A549 (cell line): ENCODE data around the gene DHPS. TPM values are rescaled to one million over a fixed set of nuclear protein-coding genes. Genes with fewer than 3 reads are reported as not detected.
"Not testable (repeated sequence)": the region's sequence is repeated elsewhere in the genome, so short reads cannot be mapped to it uniquely, and the experiment has no call there.

Experiments
- ATAC-seq, 2 experiments: fragments of 200-7000 bp in 1 of 2; fragments of >200 bp in 1 of 2; cut with Nextera tagmentation in 1 of 2; cut with Tn5 transposase in 1 of 2; 3 replicates each; pipeline versions ENCODE4 v1.8.0 to v1.9.1; 2018 to 2020; ENCODE audit warnings: mild to moderate bottlenecking in 1 of 2, moderate library complexity in 1 of 2
- CTCF ChIA-PET: fragments of 300-600 bp; sonication (Branson Sonifier 250); formaldehyde crosslinking; extraction: SDS; loops from one replicate; lab custom pipeline; 2021; ENCODE audit warnings: antibody characterized with exemption, inconsistent platforms; lab: Yijun Ruan, JAX
- POLR2A ChIA-PET: fragments of 350-600 bp; formaldehyde crosslinking; extraction: SDS; loops from one replicate; lab custom pipeline; 2021; ENCODE audit warnings: antibody characterized with exemption, inconsistent platforms; lab: Yijun Ruan, JAX
- DNase-seq, 2 experiments: peaks; one replicate each; pipeline versions ENCODE4 v3.0.0 to v3.0.0-alpha.2; 2011 to 2016; ENCODE audit warnings: low read depth in 1 of 2, low spot score in 1 of 2
- FAIRE-seq: peaks from 2 replicates; lab custom pipeline; 2011; peaks lifted over from hg19 to GRCh38; lab: Jason Lieb, UNC
- H3K27ac ChIP-seq, 2 experiments: fragments of >200 bp; sonication (Bioruptor Twin); formaldehyde crosslinking; 3 replicates each; pipeline ENCODE4 v1.5.1; 2016 to 2017
- H3K4me1 ChIP-seq: fragments of >200 bp; sonication (Bioruptor Twin); formaldehyde crosslinking; 3 replicates; pipeline ENCODE4 v1.6.1; 2016
- H3K4me2 ChIP-seq: fragments of >200 bp; sonication (Bioruptor Twin); formaldehyde crosslinking; 3 replicates; pipeline ENCODE4 v1.6.1; 2016
- H3K4me3 ChIP-seq: fragments of >200 bp; sonication (Bioruptor Twin); formaldehyde crosslinking; 3 replicates; pipeline ENCODE4 v1.5.1; 2016
- H3K9me3 ChIP-seq: fragments of >200 bp; sonication (Bioruptor Twin); formaldehyde crosslinking; 3 replicates; pipeline ENCODE4 v1.6.1; 2016
- CBX8 ChIP-seq: fragments of 200-600 bp; sonication (generic); IDR thresholded peaks from 2 replicates; pipeline ENCODE4 v1.6.1; 2016
- FOSB ChIP-seq: fragments of 250-450 bp; sonication (Bioruptor Pico); IDR thresholded peaks from 2 replicates; pipeline ENCODE4 v1.5.0; 2020; ENCODE audit warnings: mild to moderate bottlenecking, moderate library complexity
- HEYL ChIP-seq: fragments of 250-450 bp; sonication (Bioruptor Pico); IDR thresholded peaks from 2 replicates; pipeline ENCODE4 v1.8.0; 2021; ENCODE audit warnings: mild to moderate bottlenecking, moderate library complexity
- HOXB13 ChIP-seq: fragments of 250-450 bp; sonication (Bioruptor Pico); IDR thresholded peaks from 2 replicates; pipeline ENCODE4 v1.5.0; 2020; ENCODE audit warnings: low read depth, mild to moderate bottlenecking, moderate library complexity
- KDM1A ChIP-seq: fragments of 200-600 bp; sonication (generic); IDR thresholded peaks from 2 replicates; pipeline ENCODE4 v1.6.1; 2016; ENCODE audit warnings: low read depth, mild to moderate bottlenecking
- KDM5A ChIP-seq: fragments of 200-600 bp; sonication (generic); IDR thresholded peaks from 2 replicates; pipeline ENCODE4 v1.6.1; 2016; ENCODE audit warnings: antibody characterized with exemption, mild to moderate bottlenecking
- NFE2L2 ChIP-seq: fragments of 150-350 bp; conservative IDR thresholded peaks from 2 replicates; pipeline ENCODE4 v1.6.1; 2014; ENCODE audit warnings: low read length
- NR3C1 ChIP-seq: fragments of >200 bp; sonication (Bioruptor Twin); formaldehyde crosslinking; IDR thresholded peaks from 3 replicates; pipeline ENCODE4 v1.6.1; 2017
- POLR2A ChIP-seq: IDR thresholded peaks from 2 replicates; pipeline ENCODE4 v1.6.1; 2012; ENCODE audit warnings: mild to moderate bottlenecking, low read length
- RCOR1 ChIP-seq: fragments of 150-350 bp; IDR thresholded peaks from 2 replicates; pipeline ENCODE4 v1.6.1; 2014; ENCODE audit warnings: antibody characterized with exemption, low read length, low read depth
- SREBF2 ChIP-seq: fragments of 450-650 bp; IDR thresholded peaks from 2 replicates; pipeline ENCODE4 v1.6.1; 2014; ENCODE audit warnings: mild to moderate bottlenecking, moderate library complexity
- TFCP2L1 ChIP-seq: fragments of 250-450 bp; sonication (Bioruptor Pico); IDR thresholded peaks from 2 replicates; pipeline ENCODE4 v1.5.0; 2021; ENCODE audit warnings: mild to moderate bottlenecking
- ZC3H11A ChIP-seq: fragments of 450-650 bp; IDR thresholded peaks from 2 replicates; pipeline ENCODE4 v1.6.1; 2014; ENCODE audit warnings: antibody characterized with exemption, mild to moderate bottlenecking
- WGBS: methylation state at CpG from one replicate; pipeline ENCODE4 v1.1.6; 2017; ENCODE audit errors: missing lambda C conversion rate; 5-methylcytosine and 5-hydroxymethylcytosine counted together
- polyA plus RNA-seq, 4 experiments: library from polyadenylated mRNA; depleted of rRNA in 3 of 4; stranded (reverse); fragments of >200 nt; fragmentation: RNase III in 1 of 4; extraction: RNeasy Plus Mini Kit Qiagen cat#74134 plus additional on column Dnase treatment in 1 of 4; gene quantifications; 2 replicates in 3 of 4; 3 replicates in 1 of 4; pipeline ENCODE4 v1.2.3, GENCODE V29; 2011 to 2017
- TF ChIP-seq, protein P1 (sequence below): fragments of >200 bp; sonication (Bioruptor Twin); formaldehyde crosslinking; IDR thresholded peaks from 2 replicates; pipeline ENCODE4 v1.6.1; 2016
- TF ChIP-seq, protein P2 (sequence below): fragments of 250-450 bp; sonication (Bioruptor Pico); IDR thresholded peaks from 2 replicates; pipeline ENCODE4 v1.5.0; 2020; ENCODE audit warnings: low read depth, mild to moderate bottlenecking, moderate library complexity
- TF ChIP-seq, protein P3 (sequence below): fragments of 200-600 bp; sonication (generic); IDR thresholded peaks from 2 replicates; pipeline ENCODE4 v1.6.1; 2016; ENCODE audit warnings: antibody characterized with exemption, mild to moderate bottlenecking, moderate library complexity
- TF ChIP-seq, protein P4 (sequence below): IDR thresholded peaks from 2 replicates; pipeline ENCODE4 v1.6.1; 2012

Gene DHPS
- polyA plus RNA-seq, 2 of the 4 experiments (the other 2 are of a cell fraction) = 57.8 to 71.9 TPM

DNA sequence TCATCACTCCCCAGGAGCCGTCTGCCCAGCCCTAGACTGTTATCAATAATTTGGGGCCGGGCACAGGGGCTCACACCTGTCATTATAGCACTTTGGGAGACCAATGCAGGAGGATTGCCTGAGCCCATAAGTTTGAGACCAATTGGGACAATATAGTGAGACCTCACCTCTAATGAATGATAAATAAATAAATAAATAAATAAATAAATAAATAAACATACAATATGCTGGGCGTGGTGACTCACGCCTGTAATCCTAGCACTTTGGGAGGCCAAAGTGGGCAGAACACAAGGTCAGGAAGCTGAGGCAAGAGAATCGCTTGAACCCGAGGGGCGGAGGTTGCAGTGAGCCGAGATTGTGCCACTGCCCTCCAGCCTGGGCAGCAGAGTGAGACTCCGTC lies 31.6 kb upstream of the DHPS start:
- CTCF ChIA-PET = interaction anchor here (1.3 to 7.4 kb wide), 4 partner anchors 44 to 135 kb away, joined by 3 to 46 read pairs (median 5); no protein-coding TSS in a partner anchor
- POLR2A ChIA-PET = not testable (repeated sequence)

DNA sequence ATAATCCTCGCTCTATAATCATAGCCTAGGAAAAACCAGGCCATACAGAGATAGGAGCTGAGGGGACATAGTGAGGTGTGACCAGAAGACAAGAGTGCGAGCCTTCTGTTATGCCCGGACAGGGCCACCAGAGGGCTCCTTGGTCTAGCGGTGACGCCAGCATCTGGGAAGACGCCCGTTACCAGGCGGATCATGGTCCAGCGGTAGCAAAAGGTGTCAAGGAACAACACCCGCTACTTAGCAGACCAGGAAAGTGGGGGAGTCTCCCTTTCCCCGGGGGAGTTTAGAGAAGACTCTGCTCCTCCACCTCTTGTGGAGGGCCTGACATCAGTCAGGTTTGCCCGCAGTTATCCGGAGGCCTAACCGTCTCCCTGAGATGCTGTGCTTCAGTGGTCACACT lies 30.4 kb upstream of the DHPS start:
- ATAC-seq, H3K27ac ChIP-seq, H3K4me1 ChIP-seq, H3K4me3 ChIP-seq, H3K4me2 ChIP-seq, FAIRE-seq, DNase-seq, H3K9me3 ChIP-seq, POLR2A ChIA-PET: not testable (repeated sequence)
- WGBS = 37% methylated on average over 13 of the region's 14 CpGs
- CTCF ChIA-PET = interaction anchor here (0.7 to 1.6 kb wide), 2 partner anchors 35 to 86 kb away, joined by 3 to 7 read pairs; no protein-coding TSS in a partner anchor

More for the DNA sequence above, 31.6 kb upstream of the DHPS start:
- ATAC-seq, H3K4me1 ChIP-seq, DNase-seq, H3K9me3 ChIP-seq: not testable (repeated sequence)
- TF ChIP-seq ZC3H11A = peak; percentile 46
- TF ChIP-seq, all 56 proteins: peak for 1; not testable (repeated sequence) for 55
- not testable (repeated sequence) for H3K4me2 ChIP-seq, H3K4me3 ChIP-seq, FAIRE-seq, H3K27ac ChIP-seq
- 91% methylated on average over 9 of the region's 9 CpGs for WGBS

DNA sequence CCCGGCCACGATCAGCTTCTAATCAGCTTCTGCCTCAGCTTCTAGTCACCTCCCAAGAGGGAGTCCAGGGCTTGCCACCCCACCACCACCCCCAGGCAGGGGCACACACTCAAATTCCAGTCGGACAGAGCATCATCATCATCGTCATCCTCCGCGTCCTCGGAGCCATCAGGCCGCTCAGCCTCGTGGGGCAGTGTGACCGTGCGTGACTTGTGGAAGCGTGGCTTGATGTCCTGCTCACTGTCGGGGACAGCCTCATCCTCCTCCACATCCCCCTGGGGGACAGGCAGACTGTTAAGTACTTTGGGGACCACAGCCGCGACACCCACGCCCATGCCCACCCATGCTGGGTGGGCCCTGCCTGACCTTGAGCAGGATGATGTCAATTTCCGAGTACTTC lies 29.5 kb upstream of the DHPS start:
- CTCF ChIA-PET = interaction anchor here (1.0 to 1.6 kb wide), 2 partner anchors 34 to 49 kb away, joined by 7 read pairs; no protein-coding TSS in a partner anchor
- FAIRE-seq (no peak), ATAC-seq (no peak), DNase-seq (no peak)
- Histone ChIP-seq H3K4me2 (no peak overlapping the region), H3K4me1 (no peaks in the 10 kb centered on the region), H3K9me3 (no peaks in the 10 kb centered on the region), H3K27ac (no peak overlapping the region), H3K4me3 (no peak overlapping the region)
- WGBS = 91% methylated on average over 12 of the region's 17 CpGs
- TF ChIP-seq KDM1A (no peak), ZC3H11A (no peak), KDM5A (no peak)
- POLR2A ChIA-PET = no interaction called here

DNA sequence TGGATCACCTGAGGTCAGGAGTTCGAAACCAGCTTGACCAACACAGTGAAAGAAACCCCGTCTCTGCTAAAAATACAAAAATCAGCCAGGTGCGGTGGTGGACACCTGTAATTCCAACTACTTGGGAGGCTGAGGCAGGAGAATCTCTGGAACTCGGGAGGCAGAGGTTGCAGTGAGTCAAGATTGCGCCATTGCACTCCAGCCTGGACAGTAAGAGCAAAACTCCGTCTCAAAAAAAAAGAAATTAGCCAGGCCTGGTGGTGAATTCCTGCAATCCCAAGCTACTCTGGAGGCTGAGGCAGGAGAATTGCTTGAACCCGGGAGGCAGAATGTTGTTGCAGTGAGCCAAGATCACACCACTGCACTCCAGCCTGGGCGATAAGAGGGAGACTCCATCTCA lies 27.0 kb upstream of the DHPS start:
- DNase-seq (no peak), ATAC-seq (no peak), FAIRE-seq (no peak)
- ChIA-PET CTCF (interaction anchor here (0.7 to 2.9 kb wide), 7 partner anchors 11 to 1853 kb away, joined by 3 to 11 read pairs (median 5); no protein-coding TSS in a partner anchor), POLR2A (interaction anchor here (0.7 kb wide), 2 partner anchors 29 to 77 kb away, joined by 3 to 6 read pairs; partner anchors contain the start of gene GET3)
- Histone ChIP-seq H3K27ac (no peak overlapping the region), H3K9me3 (no peaks in the 10 kb centered on the region), H3K4me3 (no peak overlapping the region), H3K4me2 (no peak overlapping the region), H3K4me1 (no peaks in the 10 kb centered on the region)
- WGBS = 95% methylated on average over 8 of the region's 8 CpGs
- TF ChIP-seq, protein P1, sequence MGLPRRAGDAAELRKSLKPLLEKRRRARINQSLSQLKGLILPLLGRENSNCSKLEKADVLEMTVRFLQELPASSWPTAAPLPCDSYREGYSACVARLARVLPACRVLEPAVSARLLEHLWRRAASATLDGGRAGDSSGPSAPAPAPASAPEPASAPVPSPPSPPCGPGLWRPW = no peak
- TF ChIP-seq, protein P2, sequence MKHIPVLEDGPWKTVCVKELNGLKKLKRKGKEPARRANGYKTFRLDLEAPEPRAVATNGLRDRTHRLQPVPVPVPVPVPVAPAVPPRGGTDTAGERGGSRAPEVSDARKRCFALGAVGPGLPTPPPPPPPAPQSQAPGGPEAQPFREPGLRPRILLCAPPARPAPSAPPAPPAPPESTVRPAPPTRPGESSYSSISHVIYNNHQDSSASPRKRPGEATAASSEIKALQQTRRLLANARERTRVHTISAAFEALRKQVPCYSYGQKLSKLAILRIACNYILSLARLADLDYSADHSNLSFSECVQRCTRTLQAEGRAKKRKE (CRISPR knock-in tag) = no peak
- no peak for TF ChIP-seq POLR2A
- no peak for TF ChIP-seq TFCP2L1 (CRISPR knock-in tag)
- no peak for TF ChIP-seq SREBF2
- TF ChIP-seq NFE2L2 = no peak
- TF ChIP-seq CBX8 = no peak
- TF ChIP-seq, protein P3, sequence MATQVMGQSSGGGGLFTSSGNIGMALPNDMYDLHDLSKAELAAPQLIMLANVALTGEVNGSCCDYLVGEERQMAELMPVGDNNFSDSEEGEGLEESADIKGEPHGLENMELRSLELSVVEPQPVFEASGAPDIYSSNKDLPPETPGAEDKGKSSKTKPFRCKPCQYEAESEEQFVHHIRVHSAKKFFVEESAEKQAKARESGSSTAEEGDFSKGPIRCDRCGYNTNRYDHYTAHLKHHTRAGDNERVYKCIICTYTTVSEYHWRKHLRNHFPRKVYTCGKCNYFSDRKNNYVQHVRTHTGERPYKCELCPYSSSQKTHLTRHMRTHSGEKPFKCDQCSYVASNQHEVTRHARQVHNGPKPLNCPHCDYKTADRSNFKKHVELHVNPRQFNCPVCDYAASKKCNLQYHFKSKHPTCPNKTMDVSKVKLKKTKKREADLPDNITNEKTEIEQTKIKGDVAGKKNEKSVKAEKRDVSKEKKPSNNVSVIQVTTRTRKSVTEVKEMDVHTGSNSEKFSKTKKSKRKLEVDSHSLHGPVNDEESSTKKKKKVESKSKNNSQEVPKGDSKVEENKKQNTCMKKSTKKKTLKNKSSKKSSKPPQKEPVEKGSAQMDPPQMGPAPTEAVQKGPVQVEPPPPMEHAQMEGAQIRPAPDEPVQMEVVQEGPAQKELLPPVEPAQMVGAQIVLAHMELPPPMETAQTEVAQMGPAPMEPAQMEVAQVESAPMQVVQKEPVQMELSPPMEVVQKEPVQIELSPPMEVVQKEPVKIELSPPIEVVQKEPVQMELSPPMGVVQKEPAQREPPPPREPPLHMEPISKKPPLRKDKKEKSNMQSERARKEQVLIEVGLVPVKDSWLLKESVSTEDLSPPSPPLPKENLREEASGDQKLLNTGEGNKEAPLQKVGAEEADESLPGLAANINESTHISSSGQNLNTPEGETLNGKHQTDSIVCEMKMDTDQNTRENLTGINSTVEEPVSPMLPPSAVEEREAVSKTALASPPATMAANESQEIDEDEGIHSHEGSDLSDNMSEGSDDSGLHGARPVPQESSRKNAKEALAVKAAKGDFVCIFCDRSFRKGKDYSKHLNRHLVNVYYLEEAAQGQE = no peak
- no peak for TF ChIP-seq HOXB13 (CRISPR knock-in tag)
- TF ChIP-seq, protein P4, sequence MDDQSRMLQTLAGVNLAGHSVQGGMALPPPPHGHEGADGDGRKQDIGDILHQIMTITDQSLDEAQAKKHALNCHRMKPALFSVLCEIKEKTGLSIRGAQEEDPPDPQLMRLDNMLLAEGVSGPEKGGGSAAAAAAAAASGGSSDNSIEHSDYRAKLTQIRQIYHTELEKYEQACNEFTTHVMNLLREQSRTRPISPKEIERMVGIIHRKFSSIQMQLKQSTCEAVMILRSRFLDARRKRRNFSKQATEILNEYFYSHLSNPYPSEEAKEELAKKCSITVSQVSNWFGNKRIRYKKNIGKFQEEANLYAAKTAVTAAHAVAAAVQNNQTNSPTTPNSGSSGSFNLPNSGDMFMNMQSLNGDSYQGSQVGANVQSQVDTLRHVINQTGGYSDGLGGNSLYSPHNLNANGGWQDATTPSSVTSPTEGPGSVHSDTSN = no peak
- TF ChIP-seq NR3C1 = no peak
- TF ChIP-seq RCOR1 = no peak
- TF ChIP-seq FOSB = no peak
- TF ChIP-seq HEYL (CRISPR knock-in tag) = no peak
